GM18870 (cell line): Measurements from ENCODE around the gene DCAF4.
"Not testable (repeated sequence)": the region's sequence is repeated elsewhere in the genome, so short reads cannot be mapped to it uniquely, and the experiment has no call there.

Experiments used
- ATAC-seq: cut with Tn5 transposase; IDR thresholded peaks from one replicate; pipeline ENCODE4 v1.9.1; 2021; ENCODE audit warnings: moderate library complexity; ENCODE audit not compliant: unreplicated experiment

Gene DCAF4

GRCh38 chr14:72929316-72930080 is 3.2 kb downstream of the DCAF4 start:
- no peak for ATAC-seq

GRCh38 chr14:72932893-72933292 is 6.6 kb downstream of the DCAF4 start:
- ATAC-seq: no peak

GRCh38 chr14:72939630-72940029 is 13.4 kb downstream of the DCAF4 start:
- ATAC-seq: no peak

- no peak for ATAC-seq
Measured at GRCh38 chr14:72941286-72941985, 15.2 kb downstream of the DCAF4 start.

- no peak for ATAC-seq
Measured at GRCh38 chr14:72942934-72943333, 16.7 kb downstream of the DCAF4 start.

- no peak for ATAC-seq
Measured at GRCh38 chr14:72943876-72944430, 17.7 kb downstream of the DCAF4 start.

GRCh38 chr14:72945356-72946027 is 19.2 kb downstream of the DCAF4 start:
- no peak for ATAC-seq

GRCh38 chr14:72946491-72946890 is 20.2 kb downstream of the DCAF4 start:
- no peak for ATAC-seq

GRCh38 chr14:72947366-72948160 is 21.3 kb downstream of the DCAF4 start:
- no peak for ATAC-seq

GRCh38 chr14:72948481-72949138 is 22.3 kb downstream of the DCAF4 start:
- ATAC-seq: no peak

GRCh38 chr14:72952171-72952570 is 25.9 kb downstream of the DCAF4 start:
- no peak for ATAC-seq

- not testable (repeated sequence) for ATAC-seq
Measured at GRCh38 chr14:72956741-72957140, 30.5 kb downstream of the DCAF4 start.

- ATAC-seq: no peak
Measured at GRCh38 chr14:72957213-72957612, 30.9 kb downstream of the DCAF4 start.

- ATAC-seq: no peak
Measured at GRCh38 chr14:72958548-72958947, 32.3 kb downstream of the DCAF4 start.

- not testable (repeated sequence) for ATAC-seq
Measured at GRCh38 chr14:72961016-72961415, 34.8 kb downstream of the DCAF4 start.

- ATAC-seq: no peak
Measured at GRCh38 chr14:72961579-72962335, 35.5 kb downstream of the DCAF4 start.

GRCh38 chr14:72962336-72962754 is 36.1 kb downstream of the DCAF4 start:
- not testable (repeated sequence) for ATAC-seq

GRCh38 chr14:72962829-72963312 is 36.6 kb downstream of the DCAF4 start:
- no peak for ATAC-seq

GRCh38 chr14:72965249-72965648 is 39.0 kb downstream of the DCAF4 start:
- no peak for ATAC-seq
